ENCODE results near the gene MCOLN1.

DNA sequence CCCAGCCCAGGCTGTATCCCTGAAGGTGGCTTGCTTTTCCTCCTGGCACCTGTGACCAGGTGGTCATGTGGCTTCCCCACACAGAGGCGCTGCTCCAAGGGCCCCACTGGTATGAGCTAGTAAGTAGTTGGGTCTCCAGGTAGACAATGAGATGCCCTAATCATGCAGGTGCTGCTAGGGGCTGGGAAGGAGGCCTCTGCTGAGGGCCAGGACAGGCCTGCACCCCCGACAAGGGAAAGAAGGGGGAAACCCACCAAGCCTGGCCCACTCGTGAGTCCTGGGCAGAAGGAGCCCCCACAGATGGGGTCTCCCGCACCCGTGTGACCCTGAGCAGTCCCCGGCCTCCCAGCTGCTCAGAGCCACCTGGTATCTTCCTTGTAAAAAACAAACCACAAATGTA is 46.8 kb upstream of the MCOLN1 start:
- TF ChIP-seq SMC3 (IDR thresholded peaks at IDR 0.05; ENCODE audit: low read depth, low read length) (no peak), RFX5 (IDR thresholded peaks at IDR 0.05; ENCODE audit: low read depth, low read length) (no peak), NFE2L2 (IDR thresholded peaks at IDR 0.05; ENCODE audit: low read depth, low read length) (no peak), POLR2A (IDR thresholded peaks at IDR 0.05; ENCODE audit: low read depth, low read length) (no peak)
- TF ChIP-seq, protein P1, sequence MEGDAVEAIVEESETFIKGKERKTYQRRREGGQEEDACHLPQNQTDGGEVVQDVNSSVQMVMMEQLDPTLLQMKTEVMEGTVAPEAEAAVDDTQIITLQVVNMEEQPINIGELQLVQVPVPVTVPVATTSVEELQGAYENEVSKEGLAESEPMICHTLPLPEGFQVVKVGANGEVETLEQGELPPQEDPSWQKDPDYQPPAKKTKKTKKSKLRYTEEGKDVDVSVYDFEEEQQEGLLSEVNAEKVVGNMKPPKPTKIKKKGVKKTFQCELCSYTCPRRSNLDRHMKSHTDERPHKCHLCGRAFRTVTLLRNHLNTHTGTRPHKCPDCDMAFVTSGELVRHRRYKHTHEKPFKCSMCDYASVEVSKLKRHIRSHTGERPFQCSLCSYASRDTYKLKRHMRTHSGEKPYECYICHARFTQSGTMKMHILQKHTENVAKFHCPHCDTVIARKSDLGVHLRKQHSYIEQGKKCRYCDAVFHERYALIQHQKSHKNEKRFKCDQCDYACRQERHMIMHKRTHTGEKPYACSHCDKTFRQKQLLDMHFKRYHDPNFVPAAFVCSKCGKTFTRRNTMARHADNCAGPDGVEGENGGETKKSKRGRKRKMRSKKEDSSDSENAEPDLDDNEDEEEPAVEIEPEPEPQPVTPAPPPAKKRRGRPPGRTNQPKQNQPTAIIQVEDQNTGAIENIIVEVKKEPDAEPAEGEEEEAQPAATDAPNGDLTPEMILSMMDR (conservative IDR thresholded peaks at IDR 0.05; ENCODE audit: low read depth, low read length) = no peak

All from IMR-90 (cell line).